Trophoblast cell (in vitro differentiated cells and primary cell): Measurements from ENCODE around the gene NEIL1.
A peak's percentile ranks its signal among the peaks of the same experiment; 100 is the strongest.
"Not testable (repeated sequence)": the region's sequence is repeated elsewhere in the genome, so short reads cannot be mapped to it uniquely, and the experiment has no call there.

Experiments
- DNase-seq, 2 donors: peaks; one replicate each; pipeline ENCODE4 v3.0.0-alpha.2; 2016
- H2AFZ ChIP-seq: 2 replicates; pipeline ENCODE4 v1.6.1; 2013; ENCODE audit warnings: low read length, moderate library complexity, mild to moderate bottlenecking; ENCODE audit not compliant: insufficient read depth, poor library complexity
- H2AK5ac ChIP-seq: 2 replicates; pipeline ENCODE4 v1.6.1; 2013; ENCODE audit warnings: mild to moderate bottlenecking, low read length
- H2BK120ac ChIP-seq: 2 replicates; pipeline ENCODE4 v1.6.1; 2013; ENCODE audit warnings: low read length, mild to moderate bottlenecking, moderate library complexity; ENCODE audit not compliant: insufficient read depth, poor library complexity
- H2BK12ac ChIP-seq: 2 replicates; pipeline ENCODE4 v1.6.1; 2013; ENCODE audit warnings: mild to moderate bottlenecking, low read length, moderate library complexity
- H2BK5ac ChIP-seq: 2 replicates; pipeline ENCODE4 v1.6.1; 2013; ENCODE audit warnings: low read length, low read depth, moderate library complexity, mild to moderate bottlenecking; ENCODE audit not compliant: poor library complexity
- H3K14ac ChIP-seq: 2 replicates; pipeline ENCODE4 v1.6.1; 2013; ENCODE audit warnings: mild to moderate bottlenecking, low read length
- H3K18ac ChIP-seq: 2 replicates; pipeline ENCODE4 v1.6.1; 2013; ENCODE audit warnings: mild to moderate bottlenecking, low read length
- H3K23ac ChIP-seq: 2 replicates; pipeline ENCODE4 v1.6.1; 2013; ENCODE audit warnings: low read length
- H3K27ac ChIP-seq: 2 replicates; pipeline ENCODE4 v1.5.1; 2013; ENCODE audit warnings: low read depth, mild to moderate bottlenecking, inconsistent platforms, low read length, moderate library complexity
- H3K27me3 ChIP-seq: 2 replicates; pipeline ENCODE4 v1.6.1; 2013; ENCODE audit warnings: inconsistent platforms, mild to moderate bottlenecking, low read length, moderate library complexity; ENCODE audit not compliant: insufficient read depth
- H3K36me3 ChIP-seq, 2 experiments: 1 replicate in 1 of 2; 2 replicates in 1 of 2; pipeline ENCODE4 v1.6.1; 2013; ENCODE audit warnings: low read length in 2 of 2, mild to moderate bottlenecking in 2 of 2, moderate library complexity in 1 of 2; ENCODE audit not compliant: insufficient read depth in 2 of 2, control insufficient read depth in 1 of 2
- H3K4ac ChIP-seq: 2 replicates; pipeline ENCODE4 v1.6.1; 2013; ENCODE audit warnings: low read depth, mild to moderate bottlenecking, low read length, moderate library complexity
- H3K4me1 ChIP-seq, 2 experiments: 1 replicate in 1 of 2; 2 replicates in 1 of 2; pipeline ENCODE4 v1.6.1; 2013; ENCODE audit warnings: low read length in 2 of 2, mild to moderate bottlenecking in 2 of 2, moderate library complexity in 1 of 2; ENCODE audit not compliant: insufficient read depth in 2 of 2, control insufficient read depth in 1 of 2
- H3K4me2 ChIP-seq: 2 replicates; pipeline ENCODE4 v1.6.1; 2013; ENCODE audit warnings: inconsistent platforms, mild to moderate bottlenecking, low read length, moderate library complexity
- H3K4me3 ChIP-seq: 2 replicates; pipeline ENCODE4 v1.5.1; 2013; ENCODE audit warnings: mild to moderate bottlenecking, low read depth, low read length, inconsistent platforms
- H3K79me1 ChIP-seq: one replicate; pipeline ENCODE4 v1.6.1; 2013; ENCODE audit warnings: low read length
- H3K79me2 ChIP-seq: 2 replicates; pipeline ENCODE4 v1.6.1; 2013; ENCODE audit warnings: low read length, mild to moderate bottlenecking; ENCODE audit not compliant: control insufficient read depth, insufficient read depth, poor library complexity
- H3K9ac ChIP-seq: 2 replicates; pipeline ENCODE4 v1.6.1; 2013; ENCODE audit warnings: mild to moderate bottlenecking, low read length
- H3K9me3 ChIP-seq: 2 replicates; pipeline ENCODE4 v1.6.1; 2013; ENCODE audit warnings: low read depth, mild to moderate bottlenecking, control low read depth, inconsistent platforms, low read length; ENCODE audit not compliant: insufficient read depth
- H4K12ac ChIP-seq: 2 replicates; pipeline ENCODE4 v1.6.1; 2013; ENCODE audit warnings: low read depth, mild to moderate bottlenecking, low read length, moderate library complexity
- H4K8ac ChIP-seq: 2 replicates; pipeline ENCODE4 v1.6.1; 2013; ENCODE audit warnings: low read depth, mild to moderate bottlenecking, low read length, moderate library complexity
- H4K91ac ChIP-seq: one replicate; pipeline ENCODE4 v1.6.1; 2013; ENCODE audit warnings: low read depth, mild to moderate bottlenecking, low read length, moderate library complexity
- WGBS: extraction: QIAGEN DNeasy Blood & Tissue Kit; methylation state at CpG from one replicate; pipeline ENCODE4 v1.1.7; 2013; ENCODE audit warnings: missing lambda C conversion rate; ENCODE audit not compliant: insufficient read length, insufficient coverage; ENCODE audit errors: extremely low coverage; 5-methylcytosine and 5-hydroxymethylcytosine counted together

The NEIL1 gene

DNA sequence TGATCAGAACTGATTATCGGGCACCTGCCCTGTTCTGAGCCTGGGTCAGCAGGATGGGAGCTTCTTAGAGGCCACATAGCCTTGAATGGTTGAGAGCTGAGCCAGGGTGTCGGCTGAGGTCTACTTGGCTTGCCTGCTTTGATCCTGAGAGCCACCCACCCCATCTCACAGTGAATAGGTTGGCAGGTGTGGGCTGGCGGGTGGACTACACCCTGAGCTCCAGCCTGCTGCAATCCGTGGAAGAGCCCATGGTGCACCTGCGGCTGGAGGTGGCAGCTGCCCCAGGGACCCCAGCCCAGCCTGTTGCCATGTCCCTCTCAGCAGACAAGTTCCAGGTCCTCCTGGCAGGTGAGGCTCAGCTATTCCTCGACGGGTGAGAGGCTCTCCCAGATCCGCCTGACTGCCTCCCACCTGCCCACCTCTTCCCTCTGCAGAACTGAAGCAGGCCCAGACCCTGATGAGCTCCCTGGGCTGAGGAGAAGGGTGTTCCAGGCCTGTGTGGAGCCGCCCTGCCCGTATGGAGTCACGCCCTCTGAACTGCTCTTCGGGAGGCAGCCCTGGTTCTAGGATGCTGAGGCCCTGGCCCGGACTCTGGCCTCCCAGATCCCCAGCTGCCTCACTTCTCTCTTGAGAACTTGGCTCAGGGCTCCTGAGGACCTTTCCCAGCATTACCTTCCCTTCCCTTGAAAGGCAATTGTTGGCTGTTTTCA lies 7.2 kb upstream of the NEIL1 start:
- Histone ChIP-seq H3K79me1 (peaks cover 2% of the 10 kb centered on the region), H3K23ac (no peak overlapping the region), H3K4me3 (no peak overlapping the region), H3K4ac (no peak overlapping the region), H2AK5ac (no peak overlapping the region), H2AFZ (no peak overlapping the region), H3K9ac (no peak overlapping the region), H3K4me1 (peaks cover 5 to 8% of the 10 kb centered on the region in 2 experiments), H3K9me3 (no peaks in the 10 kb centered on the region), H4K91ac (no peak overlapping the region), H3K14ac (no peak overlapping the region), H2BK5ac (no peak overlapping the region), H3K4me2 (no peak overlapping the region), H2BK12ac (no peak overlapping the region), H3K36me3 (peaks cover 19 to 22% of the 10 kb centered on the region in 2 experiments), H4K8ac (no peak overlapping the region), H3K27ac (no peak overlapping the region), H3K18ac (no peak overlapping the region), H4K12ac (no peak overlapping the region), H2BK120ac (no peak overlapping the region), H3K79me2 (peaks cover 7% of the 10 kb centered on the region), H3K27me3 (no peaks in the 10 kb centered on the region)
- WGBS = no CpG with 5 or more reads among the region's 13 CpGs
- no peak for DNase-seq

DNA sequence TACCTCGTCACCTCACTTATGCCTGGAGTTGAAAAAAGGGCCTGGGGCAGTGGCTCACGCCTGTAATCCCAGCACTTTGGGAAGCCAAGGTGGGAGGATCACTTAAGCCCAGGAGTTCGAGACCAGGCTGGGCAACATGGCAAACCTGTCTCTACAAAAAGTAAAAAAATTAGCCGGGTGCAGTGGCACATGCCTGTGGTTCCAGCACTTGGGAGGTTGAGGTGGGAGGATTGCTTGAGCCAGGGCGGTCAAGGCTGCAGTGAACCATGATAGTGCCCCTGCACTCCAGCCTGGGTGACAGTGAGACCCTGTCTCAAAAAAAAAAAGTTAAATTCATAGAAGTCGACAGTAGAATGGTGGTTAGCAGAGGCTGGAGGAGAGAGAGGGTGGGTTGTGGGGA lies 4.6 kb upstream of the NEIL1 start:
- Histone ChIP-seq H2BK12ac (no peak overlapping the region), H3K36me3 (peaks cover 19 to 22% of the 10 kb centered on the region in 2 experiments), H2AFZ (no peak overlapping the region), H3K9ac (no peak overlapping the region), H3K9me3 (no peaks in the 10 kb centered on the region), H3K79me2 (no peaks in the 10 kb centered on the region), H3K14ac (no peak overlapping the region), H3K4me3 (no peak overlapping the region), H2BK120ac (no peak overlapping the region), H3K4ac (no peak overlapping the region), H3K4me2 (no peak overlapping the region), H3K18ac (no peak overlapping the region), H3K27ac (no peak overlapping the region), H4K12ac (no peak overlapping the region), H4K8ac (no peak overlapping the region), H3K4me1 (no peaks in the 10 kb centered on the region), H2BK5ac (no peak overlapping the region), H2AK5ac (no peak overlapping the region), H3K23ac (no peak overlapping the region), H3K27me3 (no peaks in the 10 kb centered on the region), H3K79me1 (peaks cover 2% of the 10 kb centered on the region), H4K91ac (no peak overlapping the region)
- no peak for DNase-seq
- whole genome bisulfite sequencing = no CpG with 5 or more reads among the region's 6 CpGs

DNA sequence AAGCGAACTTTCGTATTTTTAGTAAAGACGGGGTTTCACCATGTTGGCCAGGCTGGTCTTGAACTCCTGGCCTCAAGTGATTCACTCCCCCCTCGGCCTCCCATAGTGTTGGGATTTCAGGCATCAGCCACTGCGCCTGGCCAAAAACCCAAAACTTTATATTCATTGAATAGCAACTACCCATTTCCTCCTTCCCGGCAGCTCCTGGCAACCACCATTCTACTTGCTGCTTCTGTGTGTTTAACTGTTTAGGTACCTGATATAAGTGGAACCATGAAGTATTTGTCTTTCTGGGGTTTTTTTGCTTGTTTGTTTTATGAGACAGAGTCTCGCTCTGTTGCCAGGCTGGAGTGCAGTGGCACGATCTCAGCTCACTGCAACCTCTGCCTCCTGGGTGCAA lies 2.9 kb upstream of the NEIL1 start:
- not testable (repeated sequence) for H3K18ac ChIP-seq, DNase-seq, H3K4me2 ChIP-seq, H3K4ac ChIP-seq, H2AFZ ChIP-seq, H2AK5ac ChIP-seq, H3K9me3 ChIP-seq, H3K9ac ChIP-seq, H4K8ac ChIP-seq, H3K79me2 ChIP-seq, H2BK120ac ChIP-seq, H4K91ac ChIP-seq, H3K4me3 ChIP-seq, H2BK5ac ChIP-seq, H3K27ac ChIP-seq, H4K12ac ChIP-seq, H3K79me1 ChIP-seq, H2BK12ac ChIP-seq, H3K14ac ChIP-seq, H3K23ac ChIP-seq
- H3K27me3 ChIP-seq = peaks cover 10% of the 10 kb centered on the region
- no CpG with 5 or more reads among the region's 8 CpGs for WGBS
- H3K4me1 ChIP-seq = peaks cover 5 to 12% of the 10 kb centered on the region in 2 experiments
- peaks cover 13 to 17% of the 10 kb centered on the region in 2 experiments for H3K36me3 ChIP-seq

DNA sequence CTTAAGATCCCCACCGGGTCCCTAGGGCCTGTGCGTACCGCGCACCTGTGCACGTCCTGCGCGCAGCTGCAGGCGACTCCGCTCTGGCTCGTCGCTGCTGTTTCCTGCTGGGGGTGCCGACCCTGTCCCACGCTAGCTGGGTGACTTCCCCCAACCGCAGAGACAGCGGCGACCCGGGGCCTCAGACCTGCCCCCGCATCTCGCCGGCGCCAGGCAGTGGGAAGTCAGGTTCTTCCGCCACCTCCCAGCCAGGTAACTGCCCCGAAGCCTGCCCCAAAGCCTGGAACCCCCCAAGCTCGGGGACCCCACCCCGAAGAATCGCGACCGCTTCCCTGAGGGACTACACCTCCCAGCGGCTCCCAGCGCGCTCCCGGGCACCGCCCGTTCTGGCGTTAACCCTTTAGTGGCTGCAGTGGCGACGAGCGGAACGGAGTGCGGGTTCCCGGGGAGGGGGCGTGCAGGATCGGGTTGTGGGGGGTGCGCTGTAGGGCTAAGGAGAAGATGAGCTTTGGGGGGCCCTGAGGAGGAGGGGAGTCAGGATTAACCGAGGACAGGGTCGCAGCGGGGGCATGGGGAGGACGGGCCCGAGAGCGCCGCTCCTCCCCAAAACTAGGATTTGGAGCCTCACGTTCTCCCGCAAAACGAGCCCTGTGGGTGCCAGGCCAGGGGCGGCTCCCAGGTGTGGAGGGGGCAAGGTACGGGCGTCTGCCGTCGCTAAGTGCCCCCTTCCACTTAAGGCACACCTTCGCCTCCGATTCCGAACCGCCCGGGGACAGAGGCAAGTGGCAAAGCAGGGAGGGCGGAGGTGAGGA lies 589 bp downstream of the NEIL1 start:
- H3K18ac ChIP-seq = peak overlapping the region; percentile 68
- no peak overlapping the region for H3K23ac ChIP-seq
- no peak overlapping the region for H2BK5ac ChIP-seq
- no peak for DNase-seq
- no peak overlapping the region for H3K27ac ChIP-seq
- peak overlapping the region; percentile 57 for H3K9ac ChIP-seq
- H3K27me3 ChIP-seq = peaks cover 14% of the 10 kb centered on the region
- peak overlapping the region; percentile 64 for H3K14ac ChIP-seq
- peak overlapping the region; percentile 17 for H3K4ac ChIP-seq
- H2BK120ac ChIP-seq = peak overlapping the region; percentile 32
- peaks cover 5% of the 10 kb centered on the region for H3K9me3 ChIP-seq
- peaks cover 5 to 12% of the 10 kb centered on the region in 2 experiments for H3K4me1 ChIP-seq
- H2AFZ ChIP-seq = peak overlapping the region; percentile 86
- peak overlapping the region; percentile 77 for H4K12ac ChIP-seq
- peaks cover 5% of the 10 kb centered on the region for H3K79me1 ChIP-seq
- H3K79me2 ChIP-seq = peaks cover 5% of the 10 kb centered on the region
- no peak overlapping the region for H2AK5ac ChIP-seq
- peak overlapping the region; percentile 66 for H3K4me3 ChIP-seq
- H3K4me2 ChIP-seq = peak overlapping the region; percentile 81
- H4K8ac ChIP-seq = peak overlapping the region; percentile 85
- no peaks in the 10 kb centered on the region for H3K36me3 ChIP-seq
- WGBS = no CpG with 5 or more reads among the region's 65 CpGs
- H2BK12ac ChIP-seq = no peak overlapping the region
- peak overlapping the region; percentile 64 for H4K91ac ChIP-seq
